HepG2 (cell line): ENCODE data around the gene AMN. TPM values are rescaled to one million over a fixed set of nuclear protein-coding genes. Genes with fewer than 3 reads are reported as not detected.

Experiments used
- ADNP ChIP-seq: sonication (generic); formaldehyde crosslinking; IDR thresholded peaks from 2 replicates; pipeline ENCODE4 v1.4.0; 2020; ENCODE audit warnings: missing genetic modification reagents
- ARID2 ChIP-seq: sonication (generic); formaldehyde crosslinking; IDR thresholded peaks from 2 replicates; pipeline ENCODE4 v1.8.1; 2022; ENCODE audit warnings: mild to moderate bottlenecking, missing genetic modification reagents, borderline replicate concordance
- CREB1 ChIP-seq, 2 experiments: fragments of 450-650 bp in 1 of 2; IDR thresholded peaks; 2 replicates each; pipeline ENCODE4 v1.6.1; 2016 to 2017; ENCODE audit warnings: control low read depth in 1 of 2, mild to moderate bottlenecking in 1 of 2, missing compliant biosample characterization in 1 of 2, missing genetic modification characterization in 1 of 2
- GABPB1 ChIP-seq: IDR thresholded peaks from 2 replicates; pipeline ENCODE4 v1.6.1; 2016; ENCODE audit warnings: mild to moderate bottlenecking, missing genetic modification reagents, moderate library complexity, missing compliant biosample characterization
- HCFC1 ChIP-seq: fragments of 150-350 bp; IDR thresholded peaks from 2 replicates; pipeline ENCODE4 v1.6.1; 2014; ENCODE audit warnings: low read depth, low read length
- HNRNPUL1 ChIP-seq: fragments of 200-400 bp; formaldehyde crosslinking; IDR thresholded peaks from 2 replicates; pipeline ENCODE4 v1.6.1; 2017; ENCODE audit warnings: low read depth, mild to moderate bottlenecking, low read length, moderate library complexity
- HOXA3 ChIP-seq: sonication (generic); formaldehyde crosslinking; IDR thresholded peaks from 2 replicates; pipeline ENCODE4 v1.5.0; 2020; ENCODE audit warnings: missing genetic modification reagents
- KMT2A ChIP-seq: sonication (generic); formaldehyde crosslinking; IDR thresholded peaks from 2 replicates; pipeline ENCODE4 v1.4.0; 2020; ENCODE audit warnings: missing genetic modification reagents
- KMT2B ChIP-seq: IDR thresholded peaks from 2 replicates; pipeline ENCODE4 v1.6.1; 2016; ENCODE audit warnings: missing genetic modification reagents, missing compliant biosample characterization
- MED8 ChIP-seq: sonication (generic); formaldehyde crosslinking; IDR thresholded peaks from 2 replicates; pipeline ENCODE4 v1.8.1; 2023; ENCODE audit warnings: mild to moderate bottlenecking, missing genetic modification reagents; ENCODE audit not compliant: insufficient replicate concordance
- MXI1 ChIP-seq: IDR thresholded peaks from 3 replicates; pipeline ENCODE4 v1.6.1; 2012; ENCODE audit warnings: low read depth, low read length, inconsistent platforms, borderline replicate concordance
- MYC ChIP-seq: sonication (generic); formaldehyde crosslinking; IDR thresholded peaks from 2 replicates; pipeline ENCODE4 v1.9.0; 2021; ENCODE audit warnings: missing genetic modification reagents, borderline replicate concordance
- RARA ChIP-seq: IDR thresholded peaks from 2 replicates; pipeline ENCODE4 v1.6.1; 2016; ENCODE audit warnings: missing genetic modification reagents, missing compliant biosample characterization
- SP140L ChIP-seq: sonication (generic); formaldehyde crosslinking; IDR thresholded peaks from 2 replicates; pipeline ENCODE4 v1.4.0; 2020; ENCODE audit warnings: missing genetic modification reagents, borderline replicate concordance
- SP5 ChIP-seq: IDR thresholded peaks from 2 replicates; pipeline ENCODE4 v1.6.1; 2016; ENCODE audit warnings: low read depth, borderline replicate concordance
- YY1 ChIP-seq: IDR thresholded peaks from 2 replicates; pipeline ENCODE4 v1.6.1; 2011; ENCODE audit warnings: low read length, low read depth, moderate library complexity, mild to moderate bottlenecking; ENCODE audit not compliant: insufficient read depth, insufficient replicate concordance
- ZFP36L1 ChIP-seq: sonication (generic); formaldehyde crosslinking; IDR thresholded peaks from 2 replicates; pipeline ENCODE4 v1.8.0; 2022; ENCODE audit warnings: mild to moderate bottlenecking, missing genetic modification reagents, moderate library complexity
- ZNF30 ChIP-seq: sonication (generic); formaldehyde crosslinking; IDR thresholded peaks from 2 replicates; pipeline ENCODE4 v1.5.0; 2020; ENCODE audit warnings: mild to moderate bottlenecking, missing genetic modification reagents
- ZNF501 ChIP-seq: sonication (generic); formaldehyde crosslinking; IDR thresholded peaks from 2 replicates; pipeline ENCODE4 v1.5.1; 2020; ENCODE audit warnings: mild to moderate bottlenecking, moderate library complexity, missing genetic modification reagents
- ZNF558 ChIP-seq: sonication (generic); formaldehyde crosslinking; IDR thresholded peaks from 2 replicates; pipeline ENCODE4 v1.9.0; 2022; ENCODE audit warnings: mild to moderate bottlenecking, missing genetic modification reagents, borderline replicate concordance
- ZNF629 ChIP-seq: sonication (generic); formaldehyde crosslinking; conservative IDR thresholded peaks from 2 replicates; pipeline ENCODE4 v1.5.0; 2020; ENCODE audit warnings: missing genetic modification reagents
- ZNF878 ChIP-seq: sonication (generic); formaldehyde crosslinking; IDR thresholded peaks from 2 replicates; pipeline ENCODE4 v1.8.1; 2023; ENCODE audit warnings: mild to moderate bottlenecking, missing genetic modification reagents, moderate library complexity
- polyA plus RNA-seq, 8 experiments: library from polyadenylated mRNA; depleted of rRNA in 3 of 8; stranded (reverse) in 7 of 8; unstranded in 1 of 8; fragments of >200 nt; fragmentation: Illumina TruSeq in 4 of 8; extraction: Trizol in 4 of 8; gene quantifications; 2 replicates each; pipeline versions ENCODE4 v1.2.1 to v1.2.3, GENCODE V29; 2011 to 2016; ENCODE audit warnings: low read depth in 4 of 8, missing spikeins in 1 of 8, mixed read lengths in 1 of 8; ENCODE audit not compliant: insufficient read depth in 1 of 8
- total RNA-seq, 5 experiments: library from RNA; depleted of rRNA; stranded (reverse); fragments of >200 nt; fragmentation: Illumina TruSeq; extraction: Trizol; gene quantifications; 2 replicates each; pipeline ENCODE4 v1.2.3, GENCODE V29; 2016; ENCODE audit warnings: low read depth in 1 of 5
- TF ChIP-seq, protein P1 (sequence below): IDR thresholded peaks from 2 replicates; pipeline ENCODE4 v1.6.1; 2012; ENCODE audit warnings: inconsistent platforms

Gene AMN
- total and polyA plus RNA-seq, 2 of the 13 experiments (the other 11 are each of a cell fraction or from before 2014, with no cell fraction given) = 9.8 to 33.1 TPM

DNA sequence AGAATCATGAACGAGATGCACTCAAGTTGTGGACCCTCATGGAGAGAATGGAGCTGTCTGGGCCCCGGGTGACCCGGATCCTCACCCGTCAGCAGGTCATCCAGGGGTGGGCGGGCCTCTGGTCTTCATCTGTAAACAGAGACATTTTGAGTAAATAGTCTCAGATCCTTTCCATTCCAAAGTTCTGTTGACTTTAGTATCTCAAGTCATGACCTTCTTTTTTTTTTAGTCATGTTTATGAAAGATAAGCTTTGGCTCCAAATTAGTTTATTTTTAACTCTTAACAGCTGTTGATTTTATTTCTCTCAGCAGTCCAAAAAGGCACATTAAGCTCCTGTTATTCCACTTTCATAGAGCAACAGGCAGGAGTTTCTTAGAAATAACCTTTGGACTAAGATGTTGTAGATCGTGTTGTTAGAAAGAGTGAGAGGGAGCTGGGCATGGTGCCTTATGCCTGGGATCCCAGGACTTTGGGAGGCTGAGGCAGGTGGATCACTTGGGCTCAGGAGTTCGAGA is 48.9 kb upstream of the AMN start (continued):
- TF ChIP-seq YY1 (peak; percentile 42), ZNF878 (CRISPR knock-in tag) (peak; percentile 64; the same call in 1 of the 2 replicates), HOXA3 (peak; percentile 76; the same call in 1 of the 2 replicates), KMT2B (CRISPR knock-in tag) (peak; percentile 29; the same call in 1 of the 2 replicates), HNRNPUL1 (no peak), ZNF558 (CRISPR knock-in tag) (no peak), ZNF30 (CRISPR knock-in tag) (no peak), HCFC1 (no peak), SP140L (CRISPR knock-in tag) (peak; percentile 63; the same call in 1 of the 2 replicates), GABPB1 (CRISPR knock-in tag) (peak; percentile 81), ADNP (CRISPR knock-in tag) (no peak), RARA (CRISPR knock-in tag) (peak; percentile 99), MED8 (CRISPR knock-in tag) (peak; percentile 19), ZNF629 (peak; percentile 40), ZNF501 (CRISPR knock-in tag) (peak; percentile 41; the same call in 1 of the 2 replicates), ZFP36L1 (CRISPR knock-in tag) (peak; percentile 48; the same call in 1 of the 2 replicates), MYC (CRISPR knock-in tag) (peak; percentile 66; the same call in 1 of the 2 replicates), KMT2A (CRISPR knock-in tag) (no peak), CREB1 (IDR thresholded peaks at IDR 0.05) (no peak), CREB1 (CRISPR knock-in tag; IDR thresholded peaks at IDR 0.05) (peak; percentile 76), MXI1 (no peak; the same call in 2 of the 3 replicates), SP5 (CRISPR knock-in tag) (peak; percentile 100), ARID2 (CRISPR knock-in tag) (no peak)
- TF ChIP-seq, protein P1, sequence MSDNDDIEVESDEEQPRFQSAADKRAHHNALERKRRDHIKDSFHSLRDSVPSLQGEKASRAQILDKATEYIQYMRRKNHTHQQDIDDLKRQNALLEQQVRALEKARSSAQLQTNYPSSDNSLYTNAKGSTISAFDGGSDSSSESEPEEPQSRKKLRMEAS = peak; percentile 61; the same call in 1 of the 2 replicates
